Body of pancreas (tissue), 4 donors: Measurements from ENCODE around the gene PPP2R5C. TPM values are rescaled to one million over a fixed set of nuclear protein-coding genes. Genes with fewer than 3 reads are reported as not detected.

Experiments
- ATAC-seq: fragments of 150-250 bp; one replicate; pipeline ENCODE4 v1.9.1; 2016
- DNase-seq, 4 donors: peaks; one replicate each; pipeline ENCODE4 v3.0.0-alpha.2; 2019
- H3K27ac ChIP-seq, 4 donors: fragments of 200-600 bp; sonication (generic); 1 replicate in 3 of 4; 2 replicates in 1 of 4; pipeline versions ENCODE4 v1.5.1 to v1.6.1; 2016 to 2019; ENCODE audit warnings: mild to moderate bottlenecking in 1 of 4, mixed read lengths in 1 of 4, moderate library complexity in 1 of 4
- H3K27me3 ChIP-seq, 2 donors: fragments of 200-600 bp; sonication (generic); one replicate each; pipeline ENCODE4 v1.6.0; 2016; ENCODE audit warnings: mild to moderate bottlenecking in 1 of 2
- H3K36me3 ChIP-seq, 2 donors: fragments of 200-600 bp; sonication (generic); replicated peaks in 1 of 2; 2 replicates each; pipeline ENCODE4 v1.5.1; 2016; ENCODE audit warnings: low read depth in 2 of 2; ENCODE audit not compliant: insufficient read depth in 1 of 2
- H3K4me1 ChIP-seq: fragments of 200-600 bp; sonication (generic); one replicate; pipeline ENCODE4 v1.6.0; 2016
- H3K4me3 ChIP-seq, 2 donors: fragments of 200-600 bp; sonication (generic); 1 replicate in 1 of 2; 2 replicates in 1 of 2; pipeline ENCODE4 v1.5.1; 2016 to 2019
- H3K9me3 ChIP-seq, 3 donors: fragments of 200-600 bp; sonication (generic); 1 replicate in 2 of 3; 2 replicates in 1 of 3; pipeline ENCODE4 v1.5.1; 2016
- CTCF ChIP-seq, 7 experiments: fragments of 450-650 bp in 4 of 7; fragments of 200-600 bp in 3 of 7; sonication (generic) in 3 of 7; IDR thresholded peaks; one replicate each; pipeline ENCODE4 v1.5.1; 2016 to 2019; ENCODE audit warnings: antibody characterized with exemption in 7 of 7
- POLR2A ChIP-seq, 3 donors: fragments of 450-650 bp; IDR thresholded peaks; one replicate each; pipeline ENCODE4 v1.6.1; 2016; ENCODE audit warnings: antibody characterized with exemption in 3 of 3, mild to moderate bottlenecking in 2 of 3
- WGBS, 2 donors: methylation state at CpG; one replicate each; pipeline ENCODE4 v1.1.5; 2017; 5-methylcytosine and 5-hydroxymethylcytosine counted together
- intact Hi-C: fragments of 100-400 bp; cut with DNase I; formaldehyde crosslinking; loops from one replicate; pipeline ENCODE4 v1.15.1; 2023
- total RNA-seq, 2 donors: library from RNA; depleted of rRNA; stranded (reverse); fragments of >200 nt; gene quantifications; one replicate each; pipeline ENCODE4 v1.1.0, GENCODE V29; 2016

Gene PPP2R5C
- total RNA-seq, 2 donors from 2014 or later = 59.0 to 77.6 TPM

- Histone ChIP-seq H3K9me3 (no peaks in the 10 kb centered on the region), H3K4me1 (peaks cover 35% of the 10 kb centered on the region), H3K27ac (no peak overlapping the region), H3K4me3 (no peak overlapping the region), H3K36me3 (no peaks in the 10 kb centered on the region), H3K27me3 (no peaks in the 10 kb centered on the region)
- no peak for TF ChIP-seq POLR2A (IDR thresholded peaks at IDR 0.05)
- peak; percentile 64 to 97 (median 90) for TF ChIP-seq CTCF (IDR thresholded peaks at IDR 0.05)
- peak; percentile 80 to 86 (median 84) for DNase-seq
- intact Hi-C loops = no loop called here
- ATAC-seq = peak; percentile 25
- WGBS, 2 donors = 26% methylated on average over 17 to 19 of the region's 19 CpGs
Observed at GRCh38 chr14:101961011-101961721, 199.7 kb downstream of the PPP2R5C start.

GRCh38 chr14:101961746-101962502 is 200.4 kb downstream of the PPP2R5C start:
- no peaks in the 10 kb centered on the region for H3K27me3 ChIP-seq
- DNase-seq = no peak
- peak overlapping the region in 2 of 4 donors; percentile 7 to 12 for H3K27ac ChIP-seq
- H3K4me1 ChIP-seq = peaks cover 42% of the 10 kb centered on the region
- intact Hi-C loops = no loop called here
- H3K36me3 ChIP-seq = no peaks in the 10 kb centered on the region
- no peaks in the 10 kb centered on the region for H3K9me3 ChIP-seq
- TF ChIP-seq POLR2A (IDR thresholded peaks at IDR 0.05) (no peak), CTCF (IDR thresholded peaks at IDR 0.05) (no peak)
- no peak overlapping the region for H3K4me3 ChIP-seq
- no peak for ATAC-seq
- WGBS, 2 donors = 72 to 75% methylated on average over 9 of the region's 9 CpGs

GRCh38 chr14:101962503-101962874 is 201.0 kb downstream of the PPP2R5C start:
- Histone ChIP-seq H3K9me3 (no peaks in the 10 kb centered on the region), H3K27ac (peak overlapping the region in 3 of 4 donors; percentile 3 to 12 (median 7)), H3K4me1 (peaks cover 46% of the 10 kb centered on the region), H3K36me3 (no peaks in the 10 kb centered on the region), H3K27me3 (no peaks in the 10 kb centered on the region), H3K4me3 (no peak overlapping the region)
- 36 to 41% methylated on average over 5 of the region's 5 CpGs for WGBS, 2 donors
- ATAC-seq (no peak), DNase-seq (peak; percentile 75 to 92 (median 87))
- intact Hi-C loops = no loop called here
- TF ChIP-seq POLR2A (IDR thresholded peaks at IDR 0.05) = no peak
- TF ChIP-seq CTCF (IDR thresholded peaks at IDR 0.05) = no peak

- no peak for ATAC-seq
- intact Hi-C loops = no loop called here
- H3K4me1 ChIP-seq = peaks cover 51% of the 10 kb centered on the region
- H3K4me3 ChIP-seq = no peak overlapping the region
- H3K27ac ChIP-seq = peak overlapping the region in 3 of 4 donors; percentile 3 to 12 (median 7)
- no peaks in the 10 kb centered on the region for H3K36me3 ChIP-seq
- no peak for TF ChIP-seq POLR2A (IDR thresholded peaks at IDR 0.05)
- TF ChIP-seq CTCF (IDR thresholded peaks at IDR 0.05) = no peak
- DNase-seq = no peak
- no peaks in the 10 kb centered on the region for H3K27me3 ChIP-seq
- 67 to 72% methylated on average over 5 of the region's 5 CpGs for WGBS, 2 donors
- no peaks in the 10 kb centered on the region for H3K9me3 ChIP-seq
Observed at GRCh38 chr14:101963052-101963451, 201.5 kb downstream of the PPP2R5C start.
